Osteoblast (primary cell): Measurements from ENCODE around the gene DENND5A. TPM values are rescaled to one million over a fixed set of nuclear protein-coding genes. Genes with fewer than 3 reads are reported as not detected.
A peak's percentile ranks its signal among the peaks of the same experiment; 100 is the strongest.

Experiments
- DNase-seq: peaks from one replicate; pipeline ENCODE4 v3.0.0; 2011; ENCODE audit warnings: low spot score, mixed read lengths; ENCODE audit not compliant: insufficient read length; ENCODE audit errors: missing footprints
- H2AFZ ChIP-seq: 2 replicates; pipeline ENCODE4 v1.6.0; 2011; ENCODE audit warnings: mild to moderate bottlenecking, low read length
- H3K27ac ChIP-seq: 2 replicates; pipeline ENCODE4 v1.5.1; 2011; ENCODE audit warnings: mild to moderate bottlenecking, low read depth, low read length, moderate library complexity
- H3K27me3 ChIP-seq: 2 replicates; pipeline ENCODE4 v1.6.0; 2012; ENCODE audit warnings: mild to moderate bottlenecking, control low read depth, inconsistent platforms, low read length, moderate library complexity; ENCODE audit not compliant: insufficient read depth
- H3K36me3 ChIP-seq: 2 replicates; pipeline ENCODE4 v1.5.1; 2011; ENCODE audit warnings: mild to moderate bottlenecking, low read length, control low read depth, moderate library complexity; ENCODE audit not compliant: insufficient read depth
- H3K4me1 ChIP-seq: 2 replicates; pipeline ENCODE4 v1.5.1; 2011; ENCODE audit warnings: mild to moderate bottlenecking, low read length, control low read depth, moderate library complexity; ENCODE audit not compliant: insufficient read depth
- H3K4me2 ChIP-seq: 2 replicates; pipeline ENCODE4 v1.6.0; 2011; ENCODE audit warnings: mild to moderate bottlenecking, low read length; ENCODE audit not compliant: insufficient read depth
- H3K4me3 ChIP-seq: fragments of 200-600 bp; sonication (generic); 3 replicates; pipeline ENCODE4 v1.5.1; 2012; ENCODE audit warnings: mild to moderate bottlenecking, low read length, inconsistent platforms; ENCODE audit not compliant: insufficient read depth
- H3K79me2 ChIP-seq: 2 replicates; pipeline ENCODE4 v1.6.0; 2012; ENCODE audit warnings: mild to moderate bottlenecking, low read length, control low read depth, inconsistent platforms; ENCODE audit not compliant: insufficient read depth
- H3K9me3 ChIP-seq: 2 replicates; pipeline ENCODE4 v1.5.1; 2011; ENCODE audit warnings: low read depth, low read length, control low read depth
- H4K20me1 ChIP-seq: 2 replicates; pipeline ENCODE4 v1.6.0; 2012; ENCODE audit warnings: mild to moderate bottlenecking, low read length, control low read depth; ENCODE audit not compliant: insufficient read depth
- total RNA-seq: library from RNA; depleted of rRNA; stranded (reverse); fragments of >200 nt; gene quantifications from 2 replicates; pipeline ENCODE4 v1.2.3, GENCODE V29; 2012
- TF ChIP-seq, protein P1 (sequence below): IDR thresholded peaks from 2 replicates; pipeline ENCODE4 v1.5.1; 2011; ENCODE audit warnings: mild to moderate bottlenecking, low read depth, low read length, moderate library complexity; ENCODE audit errors: extremely low read depth

The DENND5A gene
- total RNA-seq, 1 donor, result 183 TPM

DNA sequence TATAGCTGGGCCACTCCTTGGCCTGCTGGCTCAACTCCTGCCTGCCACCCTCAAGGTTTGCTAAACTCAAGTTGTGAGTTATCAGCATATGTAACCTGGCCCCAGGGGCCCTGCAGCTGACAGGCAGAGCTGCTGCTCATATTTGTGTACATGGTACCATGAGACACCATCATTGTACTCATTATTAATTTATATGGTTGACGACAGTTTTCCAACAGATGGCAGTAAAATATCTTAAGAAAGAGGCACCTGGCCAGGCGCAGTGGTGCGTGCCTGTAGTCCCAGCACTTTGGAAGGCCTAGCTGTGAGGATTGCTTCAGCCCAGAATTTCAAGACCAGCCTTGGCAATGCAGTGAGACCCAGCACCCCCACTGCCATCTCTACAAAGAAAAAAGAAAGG, 11.4 kb upstream of the DENND5A start:
- Histone ChIP-seq H3K4me1 (peaks cover 3% of the 10 kb centered on the region), H3K9me3 (no peaks in the 10 kb centered on the region), H3K27ac (no peak overlapping the region), H3K79me2 (no peaks in the 10 kb centered on the region), H3K27me3 (no peaks in the 10 kb centered on the region), H2AFZ (no peak overlapping the region), H3K4me2 (no peak overlapping the region), H3K36me3 (no peaks in the 10 kb centered on the region), H4K20me1 (no peaks in the 10 kb centered on the region), H3K4me3 (no peak overlapping the region)
- TF ChIP-seq, protein P1, sequence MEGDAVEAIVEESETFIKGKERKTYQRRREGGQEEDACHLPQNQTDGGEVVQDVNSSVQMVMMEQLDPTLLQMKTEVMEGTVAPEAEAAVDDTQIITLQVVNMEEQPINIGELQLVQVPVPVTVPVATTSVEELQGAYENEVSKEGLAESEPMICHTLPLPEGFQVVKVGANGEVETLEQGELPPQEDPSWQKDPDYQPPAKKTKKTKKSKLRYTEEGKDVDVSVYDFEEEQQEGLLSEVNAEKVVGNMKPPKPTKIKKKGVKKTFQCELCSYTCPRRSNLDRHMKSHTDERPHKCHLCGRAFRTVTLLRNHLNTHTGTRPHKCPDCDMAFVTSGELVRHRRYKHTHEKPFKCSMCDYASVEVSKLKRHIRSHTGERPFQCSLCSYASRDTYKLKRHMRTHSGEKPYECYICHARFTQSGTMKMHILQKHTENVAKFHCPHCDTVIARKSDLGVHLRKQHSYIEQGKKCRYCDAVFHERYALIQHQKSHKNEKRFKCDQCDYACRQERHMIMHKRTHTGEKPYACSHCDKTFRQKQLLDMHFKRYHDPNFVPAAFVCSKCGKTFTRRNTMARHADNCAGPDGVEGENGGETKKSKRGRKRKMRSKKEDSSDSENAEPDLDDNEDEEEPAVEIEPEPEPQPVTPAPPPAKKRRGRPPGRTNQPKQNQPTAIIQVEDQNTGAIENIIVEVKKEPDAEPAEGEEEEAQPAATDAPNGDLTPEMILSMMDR, result no peak
- no peak for DNase-seq

DNA sequence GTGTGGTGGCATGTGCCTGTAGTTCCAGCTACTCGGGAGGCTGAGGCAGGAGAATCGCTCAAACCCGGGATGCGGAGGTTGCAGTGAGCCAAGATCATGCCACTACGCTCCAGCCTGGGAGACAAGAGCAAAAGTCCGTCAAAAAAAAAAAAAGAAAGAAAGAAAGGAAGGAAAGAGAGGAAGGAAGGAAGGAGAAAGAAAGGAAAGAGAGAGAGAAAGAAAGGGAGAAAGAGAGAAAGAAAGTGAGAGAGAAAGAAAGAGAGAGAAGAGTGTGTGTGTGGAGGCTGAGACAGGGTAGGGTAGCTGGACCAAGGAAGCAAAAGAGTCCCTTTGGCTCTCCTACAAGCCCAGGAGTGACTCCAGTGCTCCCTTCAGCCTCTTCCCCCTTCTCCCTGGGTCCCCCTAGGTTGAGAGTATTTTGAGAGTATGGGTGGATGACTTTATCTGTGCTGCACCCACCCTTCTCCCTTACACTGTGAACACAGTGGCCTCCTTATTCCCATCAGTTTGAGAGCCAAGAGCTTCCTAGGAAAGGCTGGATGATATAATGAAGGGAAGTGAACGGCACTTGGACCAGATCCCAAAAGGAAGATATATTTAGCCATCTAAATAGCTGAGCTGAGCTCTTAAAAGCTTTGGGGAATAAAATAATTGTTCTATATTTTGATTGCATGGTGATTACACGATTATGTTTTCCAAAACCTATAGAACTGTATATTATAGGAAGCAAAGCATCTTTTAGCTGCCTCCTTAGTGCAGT, 9.5 kb upstream of the DENND5A start:
- Histone ChIP-seq H3K4me1 (no peaks in the 10 kb centered on the region), H2AFZ (no peak overlapping the region), H3K27ac (no peak overlapping the region), H3K4me3 (no peak overlapping the region), H3K79me2 (no peaks in the 10 kb centered on the region), H4K20me1 (no peaks in the 10 kb centered on the region), H3K36me3 (no peaks in the 10 kb centered on the region), H3K27me3 (no peaks in the 10 kb centered on the region), H3K4me2 (no peak overlapping the region), H3K9me3 (no peaks in the 10 kb centered on the region)
- TF ChIP-seq, protein P1, result no peak
- DNase-seq, result peak; percentile 76

DNA sequence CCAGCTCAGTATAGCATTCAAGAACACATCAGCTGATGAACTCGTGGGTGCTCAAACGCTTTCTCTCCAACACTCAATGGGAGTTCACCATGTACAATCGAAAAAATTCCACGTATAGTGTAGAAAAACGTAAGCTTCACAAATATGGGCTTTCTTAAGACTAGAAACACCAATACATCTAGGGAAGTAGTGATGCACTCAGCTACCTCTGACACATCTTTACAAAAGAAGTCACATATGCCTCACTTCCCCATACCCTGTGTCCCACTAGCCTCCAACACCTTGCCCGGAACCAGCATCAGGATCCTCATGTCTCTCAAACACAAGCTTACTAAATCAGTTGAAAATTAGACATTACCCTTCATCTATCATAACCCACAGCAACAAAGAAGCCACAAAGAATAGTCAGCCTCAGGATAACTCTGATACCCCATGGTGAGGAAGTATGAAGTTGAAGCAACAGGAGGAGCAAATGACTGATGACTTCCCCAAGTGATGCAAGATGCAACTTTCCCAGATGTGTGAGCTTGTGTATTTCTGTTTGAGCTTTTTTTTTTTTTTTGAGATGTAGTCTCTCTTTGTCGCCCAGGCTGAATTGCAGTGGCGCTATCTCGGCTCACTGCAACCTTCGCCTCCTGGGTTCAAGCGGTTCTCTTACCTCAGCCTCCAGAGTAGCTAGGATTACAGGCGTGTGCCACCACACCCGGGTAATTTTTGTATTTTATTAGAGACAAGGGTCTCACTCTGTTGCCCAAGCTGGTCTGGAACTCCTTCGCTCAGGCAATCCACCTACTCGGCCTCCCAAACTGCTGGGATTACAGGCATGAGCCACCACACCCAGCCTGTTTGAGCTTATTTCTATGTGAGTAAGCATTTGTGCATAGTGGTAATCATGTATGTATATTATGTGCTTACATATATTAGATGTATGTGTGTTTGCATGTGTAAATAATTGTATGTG, 8.5 kb upstream of the DENND5A start:
- Histone ChIP-seq H3K36me3 (no peaks in the 10 kb centered on the region), H2AFZ (no peak overlapping the region), H3K27ac (no peak overlapping the region), H3K27me3 (no peaks in the 10 kb centered on the region), H3K4me2 (no peak overlapping the region), H3K4me1 (no peaks in the 10 kb centered on the region), H3K79me2 (no peaks in the 10 kb centered on the region), H3K9me3 (no peaks in the 10 kb centered on the region), H4K20me1 (no peaks in the 10 kb centered on the region), H3K4me3 (no peak overlapping the region)
- DNase-seq, result peak; percentile 58
- TF ChIP-seq, protein P1, result no peak

DNA sequence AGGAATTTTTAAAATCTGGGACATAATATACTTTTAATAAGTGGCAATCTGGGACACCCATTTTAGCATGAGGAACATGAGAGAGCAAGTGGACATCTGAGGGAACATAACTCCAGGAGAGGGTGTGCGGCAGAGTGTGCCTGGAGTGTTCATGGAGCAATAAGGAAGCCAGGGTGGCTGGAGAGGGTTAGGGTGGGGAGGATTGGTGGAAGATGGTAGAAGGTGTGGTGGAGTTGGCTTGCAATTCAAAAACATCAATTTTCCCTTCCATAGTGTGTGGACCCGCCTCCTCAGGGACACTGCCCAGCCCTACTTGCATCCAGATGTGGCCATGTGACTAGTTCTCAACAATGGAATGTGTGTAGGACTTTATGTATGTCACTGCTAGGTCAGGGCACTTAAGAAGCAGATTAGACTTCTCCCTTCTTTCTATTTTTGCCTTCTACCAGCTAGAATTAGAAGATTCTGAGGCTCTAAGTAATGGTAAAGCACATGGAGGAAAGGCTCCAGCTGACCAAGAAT, 4.4 kb upstream of the DENND5A start:
- peaks cover 5% of the 10 kb centered on the region for H3K4me1 ChIP-seq
- DNase-seq, result no peak
- peaks cover 2% of the 10 kb centered on the region for H3K79me2 ChIP-seq
- H3K36me3 ChIP-seq, result no peaks in the 10 kb centered on the region
- H3K4me3 ChIP-seq, result no peak overlapping the region
- no peak overlapping the region for H3K4me2 ChIP-seq
- no peaks in the 10 kb centered on the region for H4K20me1 ChIP-seq
- H3K9me3 ChIP-seq, result no peaks in the 10 kb centered on the region
- H3K27ac ChIP-seq, result no peak overlapping the region
- TF ChIP-seq, protein P1, result no peak
- no peaks in the 10 kb centered on the region for H3K27me3 ChIP-seq
- no peak overlapping the region for H2AFZ ChIP-seq
